Activated CD4-positive, CD25-positive, alpha-beta regulatory T cell treated with anti-CD3 and anti-CD28 coated beads, Interleukin-2, amount 50 U/mL, for 72 hours (primary cell): Measurements from ENCODE around the gene PAFAH2.

Source experiments
- DNase-seq: peaks from one replicate; pipeline ENCODE4 v3.0.0; 2021

The PAFAH2 gene

DNA sequence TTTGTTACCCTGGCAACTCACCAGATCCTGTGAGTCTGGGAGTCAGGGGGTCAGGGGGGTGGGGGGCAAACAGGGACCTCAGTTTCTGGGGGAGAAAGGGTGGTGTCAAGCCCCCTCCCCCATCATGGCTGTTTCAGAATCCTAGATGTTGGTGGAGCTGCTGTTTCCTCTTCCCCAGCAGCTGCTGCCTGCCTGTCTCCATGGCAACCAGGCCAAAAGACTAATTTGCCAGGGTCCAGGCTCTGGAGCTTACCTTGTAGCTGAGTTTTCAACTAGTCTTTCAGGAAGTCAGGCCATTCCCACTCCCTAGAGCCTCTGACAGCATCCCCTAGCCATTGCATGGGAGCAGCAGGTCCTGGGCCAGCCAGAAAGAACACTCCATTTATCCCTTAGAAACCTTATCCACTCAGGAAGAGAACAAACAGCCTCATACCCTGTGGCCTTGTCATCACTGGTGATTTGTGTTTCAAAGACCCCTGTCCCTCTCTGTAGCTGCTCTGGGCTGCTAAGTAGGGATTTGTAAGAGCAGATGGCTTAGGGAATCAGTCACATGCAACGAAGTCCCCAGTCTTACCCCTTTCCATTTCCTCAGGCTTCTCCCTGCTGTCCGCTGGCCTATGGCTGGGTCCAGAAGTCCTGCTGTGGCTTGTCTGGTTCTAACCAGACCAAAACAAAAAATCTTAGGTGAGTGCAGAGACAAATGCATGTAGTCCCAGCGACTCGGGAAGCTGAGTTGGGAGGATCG lies 70.2 kb downstream of the PAFAH2 start:
- DNase-seq = no peak

DNA sequence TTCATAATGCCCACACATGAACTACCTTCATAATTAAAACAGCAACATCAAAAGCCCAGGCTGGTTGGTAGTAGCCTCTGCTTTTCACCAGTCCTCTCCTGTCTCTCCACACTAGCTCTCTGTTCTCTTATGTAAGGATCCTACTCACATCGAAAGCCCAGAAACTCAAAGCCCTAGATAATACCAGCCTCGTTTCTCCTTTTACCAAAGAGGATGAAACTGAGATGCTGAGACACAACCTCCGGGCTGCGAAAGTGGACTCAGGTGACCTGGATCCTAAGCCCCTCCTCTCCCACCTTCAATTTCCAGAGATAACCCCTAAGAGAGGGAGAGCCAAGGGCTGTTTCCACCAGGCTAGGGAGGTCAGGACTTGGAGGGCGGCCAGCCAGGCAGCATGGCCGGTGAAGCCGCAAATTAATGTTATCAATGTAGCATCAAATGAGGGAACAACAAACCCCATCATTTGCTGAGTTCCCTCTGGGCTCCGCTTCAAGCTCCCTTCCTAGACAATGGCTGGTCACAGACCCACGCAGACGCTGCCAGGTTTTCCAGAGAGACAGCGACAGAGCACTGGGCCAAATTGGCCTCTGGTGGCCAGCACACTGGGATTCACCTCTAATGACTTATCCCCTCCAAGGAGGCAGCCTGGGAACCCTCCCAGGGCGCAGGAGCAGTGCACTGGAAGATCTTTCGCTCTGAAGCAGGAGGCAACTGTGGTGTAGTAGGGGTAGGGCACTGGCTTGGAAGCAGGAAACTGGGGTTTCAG lies 70.9 kb downstream of the PAFAH2 start:
- no peak for DNase-seq

DNA sequence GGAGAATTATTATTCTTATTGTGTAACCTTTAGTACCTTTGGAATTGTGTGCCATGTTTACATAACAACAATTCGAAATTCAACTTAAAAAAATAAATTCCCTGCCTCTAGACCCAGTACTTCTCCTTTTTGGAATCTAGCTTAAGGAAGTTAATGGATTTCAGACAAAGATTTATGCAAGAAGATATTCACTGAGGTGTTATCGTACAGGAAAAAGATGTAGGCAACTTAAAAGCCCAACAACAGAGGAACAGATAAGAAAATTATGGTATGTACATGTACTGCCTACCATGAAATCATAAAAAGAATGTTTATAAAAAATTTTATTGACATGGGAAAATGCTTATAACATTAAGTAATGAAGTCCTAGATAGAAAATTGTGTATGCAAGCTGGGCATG lies 73.4 kb downstream of the PAFAH2 start:
- DNase-seq = no peak

DNA sequence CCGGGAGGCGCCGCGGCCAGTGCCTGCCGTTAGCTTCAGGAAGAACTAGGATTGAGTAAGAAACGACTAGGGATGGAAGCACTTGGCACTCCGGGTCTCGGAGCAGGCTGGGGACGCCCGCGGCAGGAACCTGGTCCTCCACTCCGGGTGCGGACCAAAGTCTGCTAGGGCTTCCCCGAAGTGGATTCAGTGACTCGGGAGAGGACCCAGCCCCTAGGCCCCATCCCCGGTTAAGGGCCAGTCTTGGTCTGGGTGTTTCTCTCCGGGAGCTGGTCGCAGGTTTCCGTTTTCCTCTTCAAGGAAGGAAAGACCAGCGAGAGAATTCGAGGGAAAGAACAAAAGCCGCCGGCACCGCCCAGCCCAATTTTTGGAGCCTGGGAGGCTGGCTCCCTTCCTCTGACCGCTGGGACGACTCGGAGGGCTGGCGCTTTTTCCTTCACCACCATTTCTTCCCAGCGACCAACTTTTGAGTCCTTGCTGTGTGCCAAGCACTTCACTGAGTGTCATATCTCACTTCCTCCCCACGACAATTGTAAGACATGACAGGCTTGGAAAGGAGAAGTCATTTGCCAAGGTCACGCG lies 74.8 kb downstream of the PAFAH2 start:
- no peak for DNase-seq

DNA sequence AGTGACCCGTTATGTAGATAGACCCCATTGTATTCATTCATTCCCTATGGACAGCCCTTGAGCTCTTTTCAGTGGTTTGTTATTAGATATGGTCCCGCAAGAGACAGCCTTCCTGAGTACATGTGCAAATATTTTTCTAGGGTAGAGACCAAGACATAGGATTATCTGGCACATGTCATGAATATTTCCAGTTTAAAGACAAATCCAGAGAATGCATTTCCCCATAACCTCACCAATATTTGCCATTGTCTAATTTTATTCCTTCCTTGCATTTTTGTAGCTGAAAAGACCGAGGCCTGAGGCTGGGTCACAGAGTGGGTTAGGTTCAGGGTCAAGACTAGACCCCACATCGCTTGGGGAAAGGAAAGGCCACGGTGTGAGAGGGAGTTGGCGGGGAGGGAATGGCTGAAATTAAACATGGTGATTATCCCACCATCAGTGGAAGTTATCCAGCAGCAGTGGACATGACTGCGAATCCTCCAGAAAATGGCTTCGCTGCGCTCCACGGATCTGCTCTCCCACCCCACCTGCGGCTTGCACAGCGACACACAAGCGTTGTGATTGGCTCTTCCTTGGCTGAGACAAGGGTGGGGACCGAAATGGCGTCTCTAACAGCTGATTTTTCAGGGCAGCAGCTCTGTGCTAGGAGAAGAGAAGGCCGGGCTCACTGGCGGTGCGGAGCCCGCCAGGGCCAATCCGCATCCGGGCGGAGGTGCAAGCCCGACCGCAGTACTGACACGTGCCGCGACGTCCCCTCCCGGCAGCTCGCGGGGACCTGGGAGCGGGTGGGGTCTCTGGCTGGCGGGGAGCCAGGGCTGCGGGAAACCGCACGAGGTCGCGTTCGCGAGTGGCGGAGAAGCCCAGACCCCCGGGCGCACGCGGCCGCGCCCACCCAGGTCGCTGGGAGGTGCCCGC lies 75.5 kb downstream of the PAFAH2 start:
- peak; percentile 46 for DNase-seq

DNA sequence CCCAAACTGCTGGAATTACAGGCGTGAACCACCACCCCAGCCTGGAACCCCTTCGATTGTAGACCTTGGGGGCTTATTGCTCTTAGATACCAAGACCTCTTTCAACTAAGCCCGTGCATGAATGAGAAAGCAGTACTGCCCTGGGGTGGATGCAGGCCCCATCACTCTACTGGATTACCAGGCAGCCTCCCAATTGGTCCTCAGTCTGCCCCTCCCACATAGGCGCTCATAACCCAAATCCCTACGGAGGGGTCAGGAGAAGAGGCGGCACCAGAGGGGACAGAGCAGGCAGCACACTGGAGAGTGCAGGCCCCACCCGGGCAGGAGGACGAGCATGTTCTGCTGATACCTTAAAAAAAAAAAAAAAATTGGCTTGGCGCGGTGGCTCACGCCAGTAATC lies 79.2 kb downstream of the PAFAH2 start:
- no peak for DNase-seq

DNA sequence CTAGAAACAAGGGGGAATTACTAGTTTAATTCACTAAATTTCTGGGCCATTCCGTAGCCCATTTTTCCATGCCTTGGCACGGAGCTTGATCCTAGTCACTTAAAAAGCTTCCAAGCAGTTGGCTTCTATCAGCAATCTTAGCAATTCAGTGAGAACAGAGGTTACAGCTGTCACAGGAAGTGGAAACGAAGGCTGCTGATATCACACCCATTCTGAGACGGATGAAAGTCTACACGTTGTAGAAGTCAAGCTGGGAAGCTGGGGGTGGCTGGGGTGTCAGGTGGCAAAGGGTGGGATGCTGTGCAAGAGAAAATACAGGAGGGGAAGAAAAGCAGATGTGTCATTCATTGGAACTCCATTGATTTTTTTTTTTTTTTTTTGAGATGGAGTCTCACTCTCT lies 79.9 kb downstream of the PAFAH2 start:
- no peak for DNase-seq

DNA sequence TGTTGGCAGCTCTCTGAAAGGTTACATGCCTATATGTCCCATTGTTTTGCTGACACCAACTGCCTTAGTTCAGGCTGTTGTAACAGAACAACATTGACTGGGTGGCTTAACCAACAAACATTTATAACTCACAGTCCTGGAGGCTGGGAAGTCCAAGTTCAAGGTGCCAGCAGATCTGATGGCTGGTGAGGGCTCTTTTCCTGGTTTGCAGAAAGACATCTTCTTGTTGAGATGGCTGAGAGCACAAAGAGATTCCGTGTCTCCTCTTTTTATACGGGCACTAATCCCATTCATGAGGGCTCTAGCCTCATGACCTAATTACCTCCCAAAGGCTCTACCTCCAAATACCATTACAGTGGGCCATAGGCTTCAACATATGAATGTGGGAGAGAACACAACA lies 81.4 kb downstream of the PAFAH2 start:
- DNase-seq = no peak

DNA sequence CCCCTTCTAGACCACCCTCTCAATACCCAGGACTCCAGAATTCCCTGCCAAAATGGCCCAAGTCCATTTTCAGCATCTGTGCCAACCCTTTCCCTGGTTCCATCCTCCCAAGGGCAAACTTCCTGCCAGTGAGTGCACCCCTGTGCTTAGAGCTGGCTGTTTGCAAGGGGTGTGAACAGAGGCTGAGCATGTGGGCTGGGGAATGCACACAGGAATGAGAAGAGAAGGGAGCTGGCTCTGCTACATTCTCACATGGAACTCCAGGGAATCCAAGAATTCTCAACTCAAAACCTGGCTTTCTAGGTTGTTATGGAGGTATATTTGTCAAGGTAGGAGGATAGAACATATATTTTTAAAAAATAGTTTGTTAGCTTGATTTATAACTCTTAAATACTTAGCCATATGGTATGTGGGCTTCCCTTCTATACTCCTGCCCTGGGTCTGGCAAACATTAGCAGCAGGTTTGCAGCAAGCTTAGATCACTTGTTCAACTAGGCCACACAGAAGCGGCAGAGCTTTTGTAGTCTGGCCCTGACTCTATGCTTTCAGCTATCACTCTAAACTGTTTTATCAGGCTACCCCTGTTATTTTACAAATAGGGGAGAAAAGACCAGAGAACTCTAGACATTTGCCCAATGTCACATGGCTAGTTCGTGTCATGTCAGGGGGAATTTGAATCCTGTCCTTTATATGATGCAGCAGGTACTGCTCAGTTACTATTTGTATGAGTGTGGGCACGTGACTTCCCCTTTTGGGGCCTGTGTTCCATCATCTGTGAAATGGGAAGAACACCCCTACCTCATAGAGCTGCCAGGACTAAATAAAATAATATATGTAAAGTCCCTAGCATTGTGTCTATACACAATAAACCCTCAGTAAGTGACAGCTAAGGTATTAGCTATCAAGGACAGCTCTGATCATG lies 83.5 kb downstream of the PAFAH2 start:
- no peak for DNase-seq

DNA sequence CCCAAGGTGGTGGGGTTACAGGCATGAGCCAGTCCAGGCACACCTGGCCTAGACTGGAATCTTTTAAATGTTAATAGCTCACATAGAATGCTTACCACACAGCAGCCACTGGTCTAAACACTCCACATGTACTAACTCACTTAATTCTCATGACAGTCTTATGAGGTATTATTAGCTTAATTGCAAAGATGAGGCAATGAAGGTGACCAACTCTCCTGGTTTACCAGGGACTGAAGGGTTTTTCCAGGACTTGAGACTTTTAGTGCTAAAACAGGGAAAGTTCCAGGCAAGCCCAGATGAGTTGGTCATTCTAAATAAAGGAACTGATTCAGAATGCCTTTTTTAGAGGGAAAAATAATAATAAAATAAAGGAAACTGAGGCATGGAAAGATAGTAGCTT lies 84.7 kb downstream of the PAFAH2 start:
- DNase-seq = no peak

DNA sequence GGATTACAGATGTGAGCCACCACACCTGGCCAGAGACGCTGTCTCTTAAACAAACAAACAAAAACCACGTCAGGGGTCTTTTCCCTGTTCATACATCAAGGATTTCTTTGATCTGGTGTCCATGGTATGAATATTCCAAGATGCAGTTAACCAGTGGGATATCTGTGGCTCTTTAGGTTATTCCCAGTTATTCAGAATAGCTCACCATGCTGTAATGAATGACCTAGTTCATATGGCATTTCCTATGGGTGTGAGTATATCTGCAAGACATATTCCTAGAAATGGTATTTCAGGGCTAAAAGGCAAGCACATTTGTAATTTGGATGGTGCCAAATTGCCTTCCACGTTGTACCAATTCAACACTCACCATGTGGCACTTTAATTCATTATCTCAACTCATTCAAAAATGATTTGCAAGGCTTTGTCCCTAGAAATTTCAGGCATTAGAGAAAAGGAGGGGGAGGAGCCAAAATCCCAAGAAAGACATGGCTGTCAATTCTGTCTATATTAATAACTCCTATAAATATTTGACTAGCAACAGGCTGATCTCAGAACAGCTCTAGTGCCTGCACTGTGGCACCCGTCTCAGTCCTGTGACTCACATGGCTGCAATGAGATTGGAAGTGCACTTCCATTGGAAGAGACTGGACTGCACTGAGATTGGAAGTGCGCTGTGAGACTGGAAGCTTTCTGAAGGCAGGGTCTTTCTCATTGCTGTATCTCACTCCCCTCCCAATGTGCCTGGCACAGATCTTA lies 85.6 kb downstream of the PAFAH2 start:
- DNase-seq = no peak

DNA sequence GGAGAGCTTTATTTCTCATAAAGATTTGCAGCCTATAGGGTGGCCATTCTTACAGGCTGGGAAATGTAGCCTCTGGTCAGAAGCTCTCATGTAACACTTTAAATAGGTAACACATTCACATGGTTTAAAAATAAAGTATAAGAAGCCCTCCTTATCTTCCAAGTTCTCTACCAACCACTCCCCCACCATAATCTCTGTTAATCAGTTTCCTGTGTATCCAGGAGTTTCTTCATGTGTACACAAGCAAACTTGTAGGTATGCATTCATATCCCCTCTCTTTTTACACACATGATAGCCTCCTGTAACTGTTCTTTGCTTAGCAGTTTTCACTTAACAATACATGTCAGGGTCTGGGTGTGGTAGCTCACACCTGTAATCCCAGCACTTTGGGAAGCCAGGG lies 86.7 kb downstream of the PAFAH2 start:
- DNase-seq = no peak
